Esophagus squamous epithelium (tissue), 4 donors: ENCODE results near the gene EPG5.

Source experiments
- CTCF ChIP-seq, 6 experiments: fragments of 450-650 bp in 4 of 6; fragments of 200-600 bp in 2 of 6; sonication (generic) in 2 of 6; IDR thresholded peaks; one replicate each; pipeline ENCODE4 v1.5.1; 2016 to 2019; ENCODE audit warnings: antibody characterized with exemption in 6 of 6, mild to moderate bottlenecking in 4 of 6, moderate library complexity in 4 of 6
- POLR2A ChIP-seq, 4 donors: fragments of 450-650 bp; IDR thresholded peaks; one replicate each; pipeline ENCODE4 v1.6.1; 2017; ENCODE audit warnings: antibody characterized with exemption in 4 of 4, mild to moderate bottlenecking in 4 of 4, moderate library complexity in 3 of 4

- TF ChIP-seq CTCF (IDR thresholded peaks at IDR 0.05) = no peak
- no peak for TF ChIP-seq POLR2A (IDR thresholded peaks at IDR 0.05)
Observed at GRCh38 chr18:45860492-45860891, 106.6 kb downstream of the EPG5 start.
